HG03575 (cell line): ENCODE measurements around the gene FGF11.
"Not testable (repeated sequence)": the region's sequence is repeated elsewhere in the genome, so short reads cannot be mapped to it uniquely, and the experiment has no call there.

ENCODE experiments used
- ATAC-seq: cut with Tn5 transposase; IDR thresholded peaks from one replicate; pipeline ENCODE4 v1.9.1; 2021; ENCODE audit not compliant: unreplicated experiment, insufficient number of reproducible peaks, low FRiP score; ENCODE audit errors: extremely low read depth

Gene FGF11

GRCh38 chr17:7443499-7444485, 4.5 kb downstream of the FGF11 start:
- no peak for ATAC-seq

- ATAC-seq, result no peak
Measured at GRCh38 chr17:7444682-7445618, 5.6 kb downstream of the FGF11 start, which contains the start of gene CHRNB1. CHRNB1 (plus strand) TSS chr17:7445061; CDS start chr17:7445128, 67 bp downstream.

DNA sequence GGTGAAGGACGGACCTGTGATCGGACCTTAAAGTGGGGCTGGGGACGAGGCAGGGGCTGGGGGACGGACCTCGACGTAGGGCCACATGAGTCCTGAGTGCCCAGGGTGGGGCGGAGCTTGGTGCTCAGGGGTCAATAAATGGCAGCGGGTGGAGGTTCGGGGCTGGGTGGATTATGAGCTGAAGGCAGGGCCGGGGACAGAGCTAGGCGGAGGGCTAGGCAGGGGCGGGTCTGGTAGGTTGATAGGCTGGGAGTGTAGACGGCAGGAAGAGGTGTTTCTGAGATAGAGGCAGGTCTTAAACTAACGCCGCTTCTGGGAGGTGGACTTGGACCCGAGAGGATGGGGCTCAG, 6.3 kb downstream of the FGF11 start:
- ATAC-seq, result no peak

DNA sequence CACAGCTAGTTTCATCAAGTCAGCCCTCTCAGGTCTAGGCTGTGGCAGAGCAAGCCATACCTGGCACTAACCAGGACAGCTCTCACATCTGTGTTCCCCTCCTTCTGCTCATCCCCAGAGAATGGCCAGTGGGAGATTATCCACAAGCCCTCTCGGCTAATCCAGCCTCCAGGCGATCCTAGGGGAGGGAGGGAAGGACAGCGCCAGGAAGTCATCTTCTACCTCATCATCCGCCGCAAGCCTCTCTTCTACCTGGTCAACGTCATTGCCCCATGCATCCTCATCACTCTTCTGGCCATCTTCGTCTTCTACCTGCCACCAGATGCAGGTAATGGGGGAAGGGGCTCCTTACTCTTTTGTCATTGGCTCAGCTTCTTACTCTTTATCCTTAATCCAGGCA, 9.1 kb downstream of the FGF11 start:
- no peak for ATAC-seq

DNA sequence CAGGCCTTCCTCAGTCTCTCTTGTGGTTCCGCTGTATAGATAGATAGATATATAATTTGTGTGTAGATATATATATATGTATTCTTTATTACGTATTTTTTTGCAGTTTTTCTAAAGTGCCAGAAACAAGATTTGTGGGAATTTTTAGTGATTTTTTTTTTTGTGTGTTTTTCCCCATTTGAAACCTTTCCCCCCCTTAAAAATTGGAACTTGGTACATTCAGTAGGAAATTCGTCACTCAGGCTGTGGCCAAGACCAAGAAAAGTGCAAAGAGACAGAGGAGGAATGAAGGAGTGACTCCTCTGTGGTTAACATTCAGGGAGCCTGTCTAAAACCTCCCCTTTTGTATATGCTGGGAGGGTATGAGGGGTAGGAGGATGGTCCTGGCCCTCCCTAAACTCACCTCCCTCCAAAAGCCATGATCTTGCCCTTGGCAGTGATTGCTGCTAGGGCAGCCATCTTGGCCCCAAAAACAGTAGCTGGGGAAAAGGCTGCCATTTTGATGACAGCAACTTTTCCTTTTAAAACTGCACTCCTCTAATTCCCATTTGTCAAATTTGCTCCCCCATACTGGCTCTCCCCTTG, 20.7 kb downstream of the FGF11 start:
- ATAC-seq, result no peak

DNA sequence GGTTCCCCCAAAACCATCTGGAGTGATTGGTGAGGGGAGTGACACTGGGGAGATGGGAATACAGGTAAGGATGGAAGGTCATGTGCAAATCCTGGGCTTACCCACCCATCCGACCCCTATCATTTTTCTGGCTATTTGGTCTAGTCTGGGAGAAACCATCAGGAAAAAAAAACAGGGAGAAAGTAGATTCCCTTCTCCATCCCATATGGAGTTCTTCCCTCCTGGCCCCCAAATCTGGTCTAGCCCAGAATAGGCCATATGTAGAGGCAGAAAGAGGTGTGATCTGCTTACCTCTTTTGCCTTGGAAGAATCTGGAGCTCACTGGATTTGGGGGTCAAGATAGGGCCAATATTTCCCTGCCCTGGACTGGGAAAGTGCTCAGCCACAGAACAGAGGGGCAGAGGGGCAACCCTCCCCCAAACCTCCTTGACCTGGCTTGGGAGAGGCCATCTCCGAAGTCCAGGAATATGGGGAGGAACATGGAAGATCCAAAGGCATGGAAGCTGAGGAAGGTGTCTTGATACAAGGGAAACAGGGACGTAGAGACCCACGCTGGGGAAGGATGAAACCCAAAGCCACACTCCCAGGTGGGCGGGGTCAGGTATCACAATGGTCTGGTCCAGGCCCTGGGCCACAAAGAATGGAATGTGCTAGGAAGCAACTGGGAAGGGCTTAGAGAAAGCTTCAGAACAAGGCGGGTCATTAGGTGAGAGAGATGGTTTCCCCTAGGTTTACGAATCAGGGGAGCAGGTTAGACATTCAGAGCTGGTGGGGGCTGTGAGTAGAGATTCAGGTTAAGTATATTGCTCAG, 21.7 kb downstream of the FGF11 start:
- no peak for ATAC-seq

DNA sequence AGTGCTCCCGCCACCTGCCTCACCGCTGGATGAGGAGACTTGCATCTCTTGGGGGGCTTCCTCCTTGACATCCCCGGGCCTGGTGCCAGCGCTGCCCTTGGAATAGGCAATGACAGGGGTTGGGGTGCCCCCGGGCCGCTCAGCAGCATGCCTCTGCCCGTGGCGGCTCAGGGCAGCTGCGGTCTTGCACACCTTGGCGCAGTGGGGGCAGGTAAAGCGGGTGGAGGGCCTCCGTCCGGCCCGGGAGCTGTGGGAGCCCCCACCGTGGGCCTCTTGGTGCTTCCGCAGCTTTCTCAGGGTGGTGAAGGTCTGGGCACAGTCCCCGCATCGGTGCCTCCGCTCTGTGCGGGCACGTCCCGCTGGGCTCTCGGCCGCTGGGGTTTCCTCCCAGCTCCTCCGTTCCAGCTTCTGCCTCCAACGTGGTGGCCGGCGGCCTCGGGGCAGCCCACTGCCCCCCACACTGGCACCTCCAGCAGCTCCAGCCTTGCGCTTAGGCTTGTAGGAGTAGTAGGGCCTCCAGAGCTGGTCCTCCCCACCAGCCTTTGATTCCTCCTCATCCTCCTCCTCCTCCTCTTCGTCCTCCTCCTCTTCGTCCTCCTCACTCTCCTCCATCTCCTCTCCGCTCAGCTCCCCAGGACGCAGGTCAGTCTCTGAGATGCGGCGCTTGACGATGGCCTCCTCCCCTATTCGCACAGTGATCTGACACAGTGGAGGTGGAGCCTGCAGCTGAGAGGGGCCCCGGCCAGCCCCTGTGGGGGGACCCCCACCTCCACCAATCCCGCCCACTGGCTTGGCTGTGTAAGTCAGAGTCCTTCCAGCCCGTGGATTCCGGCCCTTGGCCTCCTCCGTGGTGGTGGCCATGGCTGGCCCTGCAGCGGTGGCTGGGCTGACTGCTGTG, 23.4 kb downstream of the FGF11 start:
- ATAC-seq, result no peak

- no peak for ATAC-seq
Measured at GRCh38 chr17:7463372-7463846, 24.1 kb downstream of the FGF11 start.

DNA sequence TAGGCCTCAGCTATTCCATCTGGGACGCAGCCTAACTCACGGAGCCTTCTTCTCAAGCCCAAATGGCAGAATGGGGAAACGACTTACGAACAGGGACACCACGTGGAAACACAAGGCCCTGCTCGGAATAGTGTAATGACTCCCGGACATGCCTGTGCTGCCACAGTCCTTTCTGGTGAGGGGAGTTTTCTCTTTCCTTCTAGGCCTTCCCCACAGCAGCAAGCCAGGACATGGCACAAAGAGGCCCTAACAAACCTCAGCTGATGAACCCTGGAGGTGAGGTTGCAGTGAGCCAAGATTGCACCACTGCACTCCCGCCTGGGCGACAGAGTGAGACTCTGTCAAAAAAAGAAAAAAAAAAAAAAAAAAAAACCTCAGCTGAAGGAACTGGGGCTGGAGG, 24.8 kb downstream of the FGF11 start:
- no peak for ATAC-seq

GRCh38 chr17:7465597-7466275, 26.4 kb downstream of the FGF11 start:
- ATAC-seq, result no peak

DNA sequence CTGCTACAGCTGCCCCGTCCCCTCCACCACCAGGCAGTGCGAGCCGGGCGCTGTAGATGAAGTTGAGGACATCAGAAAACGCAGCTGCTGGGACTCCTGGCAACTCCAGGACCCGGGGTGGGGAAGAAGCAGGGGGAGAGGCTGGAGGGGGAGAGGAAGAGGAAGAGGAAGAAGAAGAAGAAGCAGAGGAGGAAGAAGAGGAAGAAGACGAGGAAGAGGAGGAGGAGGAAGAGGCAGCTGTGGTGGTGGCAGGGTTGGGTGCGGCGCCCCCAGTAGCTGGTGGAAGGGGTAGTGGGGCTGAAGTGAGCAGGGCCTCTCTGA, 27.0 kb downstream of the FGF11 start:
- ATAC-seq, result no peak

GRCh38 chr17:7466639-7467341, 27.5 kb downstream of the FGF11 start:
- ATAC-seq, result no peak

GRCh38 chr17:7467498-7467897, 28.2 kb downstream of the FGF11 start:
- ATAC-seq, result no peak

- ATAC-seq, result no peak
Measured at GRCh38 chr17:7468290-7468689, 29.0 kb downstream of the FGF11 start.

- no peak for ATAC-seq
Measured at GRCh38 chr17:7468804-7469389, 29.6 kb downstream of the FGF11 start.

GRCh38 chr17:7469843-7470242, 30.5 kb downstream of the FGF11 start:
- not testable (repeated sequence) for ATAC-seq
